Sigmoid colon (tissue), 4 donors: ENCODE measurements around the gene LHFPL6.

Experiments
- CTCF ChIP-seq, 4 experiments: fragments of 450-650 bp in 3 of 4; fragments of 200-600 bp in 1 of 4; IDR thresholded peaks; one replicate each; pipeline ENCODE4 v1.5.1; 2016 to 2019; ENCODE audit warnings: antibody characterized with exemption in 4 of 4, mild to moderate bottlenecking in 3 of 4, moderate library complexity in 2 of 4
- EP300 ChIP-seq, 4 donors: sonication (generic); formaldehyde crosslinking; IDR thresholded peaks; one replicate each; pipeline ENCODE4 v1.6.1; 2017; ENCODE audit warnings: antibody characterized with exemption in 4 of 4
- POLR2A ChIP-seq, 2 donors: fragments of 450-650 bp; IDR thresholded peaks; one replicate each; pipeline ENCODE4 v1.6.1; 2016; ENCODE audit warnings: antibody characterized with exemption in 2 of 2, mild to moderate bottlenecking in 2 of 2, moderate library complexity in 2 of 2
- POLR2AphosphoS5 ChIP-seq, 4 donors: sonication (generic); formaldehyde crosslinking; IDR thresholded peaks; one replicate each; pipeline ENCODE4 v1.6.1; 2017; ENCODE audit warnings: antibody characterized with exemption in 4 of 4

DNA sequence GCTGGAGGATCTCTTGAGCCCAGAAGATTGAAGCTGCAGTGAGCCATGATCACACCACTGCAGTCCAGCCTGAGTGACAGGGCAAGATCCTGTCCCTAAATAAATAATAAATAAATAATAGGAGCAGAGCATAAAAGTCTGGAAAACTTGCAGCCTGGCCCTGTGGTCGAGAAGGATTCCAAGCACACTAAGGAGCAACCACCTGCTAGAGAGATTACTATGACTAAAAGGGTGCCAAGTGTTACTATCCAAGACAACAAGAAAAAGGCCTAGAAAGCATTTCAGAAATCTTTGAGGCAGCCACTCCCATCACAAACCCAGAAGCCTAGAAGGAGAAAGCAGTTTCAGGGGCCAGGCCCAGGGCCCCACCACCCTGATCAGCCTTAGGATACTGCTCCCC lies 46.1 kb downstream of the LHFPL6 start:
- TF ChIP-seq POLR2A (IDR thresholded peaks at IDR 0.05) (no peak), POLR2AphosphoS5 (IDR thresholded peaks at IDR 0.05) (no peak), EP300 (IDR thresholded peaks at IDR 0.05) (no peak), CTCF (IDR thresholded peaks at IDR 0.05) (no peak)
